GM23338 (cell line): ENCODE results near the gene GLUL. TPM values are rescaled to one million over a fixed set of nuclear protein-coding genes. Genes with fewer than 3 reads are reported as not detected.

ENCODE experiments used
- ATAC-seq: fragments of 200-7000 bp; cut with Tn5 transposase; 3 replicates; pipeline ENCODE4 v1.9.1; 2020
- DNase-seq: peaks from one replicate; pipeline ENCODE4 v3.0.0-alpha.2; 2015; ENCODE audit warnings: low spot score
- H2AFZ ChIP-seq: fragments of 200-600 bp; sonication (generic); 2 replicates; pipeline ENCODE4 v1.8.0; 2016; ENCODE audit warnings: antibody characterized with exemption, mild to moderate bottlenecking, moderate library complexity
- H3F3A ChIP-seq: fragments of 200-600 bp; sonication (generic); replicated peaks from 2 replicates; pipeline ENCODE4 v1.8.0; 2017; ENCODE audit warnings: antibody characterized with exemption, mixed run types, low read depth
- H3K27ac ChIP-seq: fragments of 200-600 bp; sonication (generic); 2 replicates; pipeline ENCODE4 v1.6.1; 2016; ENCODE audit warnings: low read depth
- H3K27me3 ChIP-seq: fragments of 200-600 bp; sonication (generic); 2 replicates; pipeline ENCODE4 v1.8.0; 2016; ENCODE audit warnings: mild to moderate bottlenecking, mixed run types, moderate library complexity; ENCODE audit not compliant: insufficient read depth
- H3K36me3 ChIP-seq: fragments of 200-600 bp; sonication (generic); 2 replicates; pipeline ENCODE4 v1.8.0; 2016; ENCODE audit warnings: mild to moderate bottlenecking; ENCODE audit not compliant: insufficient read depth
- H3K4me1 ChIP-seq: fragments of 200-600 bp; sonication (generic); 2 replicates; pipeline ENCODE4 v1.8.0; 2016; ENCODE audit warnings: mild to moderate bottlenecking, moderate library complexity; ENCODE audit not compliant: insufficient read depth
- H3K4me2 ChIP-seq: fragments of 200-600 bp; sonication (generic); 2 replicates; pipeline ENCODE4 v1.7.1; 2017; ENCODE audit warnings: mixed run types
- H3K4me3 ChIP-seq: fragments of 200-600 bp; sonication (generic); 2 replicates; pipeline ENCODE4 v1.6.1; 2016; ENCODE audit warnings: mixed run types
- H3K79me2 ChIP-seq: fragments of 200-600 bp; sonication (generic); replicated peaks from 2 replicates; pipeline ENCODE4 v1.8.0; 2017; ENCODE audit warnings: mild to moderate bottlenecking; ENCODE audit not compliant: insufficient read depth
- H3K9me2 ChIP-seq: fragments of 200-600 bp; sonication (generic); 2 replicates; pipeline ENCODE4 v1.8.0; 2017; ENCODE audit not compliant: insufficient read depth
- H4K20me1 ChIP-seq: fragments of 200-600 bp; sonication (generic); replicated peaks from 2 replicates; pipeline ENCODE4 v1.8.0; 2017; ENCODE audit warnings: mild to moderate bottlenecking; ENCODE audit not compliant: insufficient read depth
- H3K27ac Mint-ChIP-seq: 2 replicates; pipeline ENCODE4 v1.8.0; 2020; ENCODE audit warnings: inconsistent platforms, mild to moderate bottlenecking, moderate library complexity, mixed read lengths
- H3K27me3 Mint-ChIP-seq: 3 replicates; pipeline ENCODE4 v1.8.0; 2022; ENCODE audit warnings: low read depth, mild to moderate bottlenecking, moderate library complexity, mixed read lengths, inconsistent platforms; ENCODE audit not compliant: insufficient read depth, poor library complexity
- H3K36me3 Mint-ChIP-seq: 3 replicates; pipeline ENCODE4 v1.8.0; 2021; ENCODE audit warnings: low read depth, mild to moderate bottlenecking, inconsistent platforms, moderate library complexity, mixed read lengths
- H3K4me1 Mint-ChIP-seq: 3 replicates; pipeline ENCODE4 v1.8.0; 2020; ENCODE audit warnings: mild to moderate bottlenecking, inconsistent platforms, mixed read lengths
- H3K4me3 Mint-ChIP-seq: 3 replicates; pipeline ENCODE4 v1.8.0; 2021; ENCODE audit warnings: moderate library complexity, mild to moderate bottlenecking, inconsistent platforms, mixed read lengths
- H3K9me3 Mint-ChIP-seq: 3 replicates; pipeline ENCODE4 v1.8.0; 2020; ENCODE audit warnings: moderate library complexity, mild to moderate bottlenecking, inconsistent platforms, mixed read lengths
- CREB1 ChIP-seq: fragments of 250-450 bp; sonication (Bioruptor Pico); IDR thresholded peaks from 2 replicates; pipeline ENCODE4 v1.5.0; 2020; ENCODE audit warnings: low read depth, mild to moderate bottlenecking, moderate library complexity
- EZH2 ChIP-seq: fragments of 200-600 bp; sonication (generic); IDR thresholded peaks from one replicate; pipeline ENCODE4 v1.8.0; 2017; ENCODE audit warnings: antibody characterized with exemption, mild to moderate bottlenecking, low read depth; ENCODE audit not compliant: unreplicated experiment
- JUNB ChIP-seq: IDR thresholded peaks from one replicate; pipeline ENCODE4 v1.6.1; 2016; ENCODE audit warnings: antibody characterized with exemption; ENCODE audit not compliant: unreplicated experiment
- POLR2AphosphoS5 ChIP-seq: IDR thresholded peaks from 2 replicates; pipeline ENCODE4 v1.6.1; 2016; ENCODE audit warnings: antibody characterized with exemption, low read depth
- ZNF462 ChIP-seq: fragments of 250-450 bp; sonication (Bioruptor Pico); IDR thresholded peaks from 2 replicates; pipeline ENCODE4 v1.5.0; 2020; ENCODE audit warnings: mild to moderate bottlenecking, moderate library complexity
- polyA plus RNA-seq: library from polyadenylated mRNA; unstranded; fragments of >200 nt; fragmentation: Nextera tagmentation; extraction: Ambion mirVana; gene quantifications from 2 replicates; pipeline ENCODE4 v1.2.1, GENCODE V29; 2016
- total RNA-seq: library from RNA; depleted of rRNA; stranded (reverse); fragments of >200 nt; shearing (Covaris generic); gene quantifications from 2 replicates; pipeline ENCODE4 v1.2.3, GENCODE V29; 2014

The GLUL gene
- total and polyA plus RNA-seq, 2 experiments from 2014 or later: 254 to 356 TPM

- Mint-ChIP-seq H3K36me3 (peaks cover 76% of the 10 kb centered on the region), H3K9me3 (no peaks in the 10 kb centered on the region), H3K4me1 (peaks cover 6% of the 10 kb centered on the region; the same call in 2 of the 3 replicates), H3K4me3 (no peak overlapping the region), H3K27ac (no peak overlapping the region), H3K27me3 (peaks cover 8% of the 10 kb centered on the region)
- no peaks in the 10 kb centered on the region for H3K9me2 ChIP-seq
- H3K79me2 ChIP-seq: peaks cover 40% of the 10 kb centered on the region
- H3K4me3 ChIP-seq: no peak overlapping the region
- DNase-seq (no peak), ATAC-seq (no peak)
- H3K4me1 ChIP-seq: peaks cover 8% of the 10 kb centered on the region; the same call in 1 of the 2 replicates
- peak overlapping the region; percentile 50; the same call in 1 of the 2 replicates for H3K27ac ChIP-seq
- no peaks in the 10 kb centered on the region for H3K27me3 ChIP-seq
- H2AFZ ChIP-seq: no peak overlapping the region
- no peak for TF ChIP-seq POLR2AphosphoS5
- no peak overlapping the region for H3K4me2 ChIP-seq
- peaks cover 71% of the 10 kb centered on the region for H3K36me3 ChIP-seq
- H3F3A ChIP-seq: peaks cover 42% of the 10 kb centered on the region
- peaks cover 64% of the 10 kb centered on the region for H4K20me1 ChIP-seq
Observed at GRCh38 chr1:182383934-182384333, 7.7 kb downstream of the GLUL start.

GRCh38 chr1:182383037-182383661 lies 8.4 kb downstream of the GLUL start:
- Histone ChIP-seq H2AFZ (no peak overlapping the region), H3K4me1 (peaks cover 1% of the 10 kb centered on the region; the same call in 1 of the 2 replicates), H3K79me2 (peaks cover 32% of the 10 kb centered on the region), H4K20me1 (peaks cover 56% of the 10 kb centered on the region), H3K27ac (peak overlapping the region; percentile 50; the same call in 1 of the 2 replicates), H3K9me2 (no peaks in the 10 kb centered on the region), H3K4me2 (no peak overlapping the region), H3F3A (peaks cover 42% of the 10 kb centered on the region), H3K4me3 (no peak overlapping the region), H3K36me3 (peaks cover 63% of the 10 kb centered on the region), H3K27me3 (no peaks in the 10 kb centered on the region)
- DNase-seq (no peak), ATAC-seq (no peak)
- no peak overlapping the region for H3K27ac Mint-ChIP-seq
- H3K4me3 Mint-ChIP-seq: no peak overlapping the region
- H3K4me1 Mint-ChIP-seq: no peaks in the 10 kb centered on the region
- TF ChIP-seq ZNF462 (CRISPR knock-in tag): no peak
- TF ChIP-seq POLR2AphosphoS5: no peak
- no peak for TF ChIP-seq EZH2
- no peak for TF ChIP-seq CREB1 (CRISPR knock-in tag)
- no peak for TF ChIP-seq JUNB
- H3K36me3 Mint-ChIP-seq: peaks cover 68% of the 10 kb centered on the region
- no peaks in the 10 kb centered on the region for H3K9me3 Mint-ChIP-seq
- peaks cover 5% of the 10 kb centered on the region for H3K27me3 Mint-ChIP-seq
